ENCODE results near the gene COPS7A.

COPS7A gene

GRCh38 chr12:6770600-6770999, 46.8 kb downstream of the COPS7A start:
- no peak for DNase-seq

- DNase-seq, result no peak
Measured at GRCh38 chr12:6771091-6771495, 47.2 kb downstream of the COPS7A start.

- no peak for DNase-seq
Measured at GRCh38 chr12:6771509-6772330, 47.9 kb downstream of the COPS7A start.

GRCh38 chr12:6772331-6772695, 48.5 kb downstream of the COPS7A start, which contains the start of gene LAG3:
LAG3 (plus strand) TSS chr12:6772520; CDS start chr12:6772853, 333 bp downstream.
- DNase-seq, result no peak

- no peak for DNase-seq
Measured at GRCh38 chr12:6772726-6773589, 49.1 kb downstream of the COPS7A start.

GRCh38 chr12:6773590-6774351, 49.9 kb downstream of the COPS7A start:
- no peak for DNase-seq

GRCh38 chr12:6774499-6775062, 50.7 kb downstream of the COPS7A start:
- DNase-seq, result no peak

GRCh38 chr12:6775185-6776174, 51.6 kb downstream of the COPS7A start:
- DNase-seq, result no peak

- no peak for DNase-seq
Measured at GRCh38 chr12:6777386-6777785, 53.5 kb downstream of the COPS7A start.

GRCh38 chr12:6778217-6778573, 54.3 kb downstream of the COPS7A start:
- peak; percentile 79 for DNase-seq

- DNase-seq, result peak; percentile 99
Measured at GRCh38 chr12:6778574-6779550, 55.0 kb downstream of the COPS7A start.

- no peak for DNase-seq
Measured at GRCh38 chr12:6779708-6780432, 56.0 kb downstream of the COPS7A start.

GRCh38 chr12:6780573-6780972, 56.7 kb downstream of the COPS7A start:
- DNase-seq, result no peak

Data from islet precursor cell (in vitro differentiated cells).